GM12801 (cell line): ENCODE data around the gene SLC37A4.

Source experiments
- CTCF ChIP-seq: IDR thresholded peaks from one replicate; pipeline ENCODE4 v1.5.1; 2011; ENCODE audit warnings: control low read depth; ENCODE audit not compliant: insufficient read length; ENCODE audit errors: extremely low read depth

The SLC37A4 gene

GRCh38 chr11:119019996-119020395 lies 10.7 kb downstream of the SLC37A4 start:
- no peak for TF ChIP-seq CTCF

GRCh38 chr11:119018074-119018938 lies 12.4 kb downstream of the SLC37A4 start, which contains the start of the genes RPS25 and TRAPPC4:
TSS of gene RPS25 (minus strand) at chr11:119018343. CDS start at chr11:119018284, 59 bp downstream.
TSS of gene TRAPPC4 (plus strand) at chr11:119018766. CDS start at chr11:119018796, 30 bp downstream.
- no peak for TF ChIP-seq CTCF

GRCh38 chr11:119016216-119017009 lies 14.3 kb downstream of the SLC37A4 start:
- TF ChIP-seq CTCF = no peak

GRCh38 chr11:119015054-119015611 lies 15.5 kb downstream of the SLC37A4 start:
- TF ChIP-seq CTCF = no peak

- TF ChIP-seq CTCF = no peak
Observed at GRCh38 chr11:119014209-119014924, 16.3 kb downstream of the SLC37A4 start.

- no peak for TF ChIP-seq CTCF
Observed at GRCh38 chr11:119012629-119013170, 18.0 kb downstream of the SLC37A4 start.
